H1 (cell line): ENCODE data around the gene NMNAT3. TPM values are rescaled to one million over a fixed set of nuclear protein-coding genes. Genes with fewer than 3 reads are reported as not detected.

ENCODE experiments used
- CTCF ChIA-PET: fragments of 300-600 bp; sonication (Branson Sonifier 250); formaldehyde crosslinking; loops from one replicate; lab custom pipeline; 2021; ENCODE audit not compliant: partially characterized antibody; lab: Charles Lee
- POLR2A ChIA-PET: fragments of 300-600 bp; sonication (Branson Sonifier 250); formaldehyde crosslinking; loops from one replicate; lab custom pipeline; 2021; ENCODE audit warnings: inconsistent platforms; ENCODE audit not compliant: partially characterized antibody; lab: Charles Lee
- DNase-seq, 2 experiments: peaks; one replicate each; pipeline versions ENCODE4 v3.0.0 to v3.0.0-alpha.2; 2010 to 2022; ENCODE audit warnings: low spot score in 2 of 2, low read depth in 1 of 2, mixed read lengths in 1 of 2
- FAIRE-seq: peaks from 2 replicates; lab custom pipeline; 2011; peaks lifted over from hg19 to GRCh38; lab: Jason Lieb, UNC
- H2AFZ ChIP-seq: 2 replicates; pipeline ENCODE4 v1.8.1; 2012; ENCODE audit warnings: low read length, inconsistent platforms
- H2AK5ac ChIP-seq: 2 replicates; pipeline ENCODE4 v1.6.1; 2013; ENCODE audit warnings: low read depth, low read length
- H2BK120ac ChIP-seq: replicated peaks from 2 replicates; pipeline ENCODE3; 2013; ENCODE audit warnings: low read depth, low read length, inconsistent platforms
- H2BK12ac ChIP-seq: 2 replicates; pipeline ENCODE4 v1.6.1; 2013; ENCODE audit warnings: low read depth, low read length
- H2BK15ac ChIP-seq: 2 replicates; pipeline ENCODE4 v1.6.1; 2013; ENCODE audit warnings: low read length
- H2BK20ac ChIP-seq: 2 replicates; pipeline ENCODE4 v1.6.1; 2013; ENCODE audit warnings: low read length
- H2BK5ac ChIP-seq: 2 replicates; pipeline ENCODE4 v1.6.1; 2013; ENCODE audit warnings: low read depth, low read length
- H3K14ac ChIP-seq: 2 replicates; pipeline ENCODE4 v1.6.1; 2013; ENCODE audit warnings: inconsistent platforms; ENCODE audit not compliant: insufficient read length
- H3K18ac ChIP-seq: 2 replicates; pipeline ENCODE4 v1.6.1; 2013; ENCODE audit warnings: low read length; ENCODE audit errors: extremely low read depth
- H3K23ac ChIP-seq: 2 replicates; pipeline ENCODE4 v1.6.1; 2013; ENCODE audit warnings: inconsistent platforms; ENCODE audit not compliant: insufficient read length
- H3K23me2 ChIP-seq: 2 replicates; pipeline ENCODE4 v1.6.1; 2013; ENCODE audit warnings: low read depth, low read length
- H3K27ac ChIP-seq: 2 replicates; pipeline ENCODE4 v1.6.1; 2011; ENCODE audit warnings: low read depth, low read length, inconsistent platforms
- H3K27me3 ChIP-seq, 4 experiments: replicated peaks in 1 of 4; 1 replicate in 1 of 4; 2 replicates in 3 of 4; pipeline versions ENCODE4 v1.6.1 to v1.8.1; 2011 to 2013; ENCODE audit warnings: low read length in 3 of 4, mild to moderate bottlenecking in 3 of 4, inconsistent platforms in 2 of 4, mixed read lengths in 2 of 4, moderate library complexity in 1 of 4; ENCODE audit not compliant: control insufficient read depth in 3 of 4, insufficient read depth in 3 of 4; ENCODE audit errors: extremely low read depth in 1 of 4
- H3K36me3 ChIP-seq, 4 experiments: 2 replicates each; pipeline versions ENCODE4 v1.6.1 to v1.8.1; 2011 to 2013; ENCODE audit warnings: mild to moderate bottlenecking in 4 of 4, low read length in 3 of 4, moderate library complexity in 2 of 4, control low read depth in 1 of 4, inconsistent platforms in 1 of 4; ENCODE audit not compliant: insufficient read depth in 4 of 4, control insufficient read depth in 2 of 4
- H3K4ac ChIP-seq: replicated peaks from 2 replicates; pipeline ENCODE3; 2013; ENCODE audit warnings: low read length, low read depth, mixed read lengths, inconsistent platforms; ENCODE audit not compliant: insufficient read length
- H3K4me1 ChIP-seq, 4 experiments: replicated peaks in 1 of 4; 1 replicate in 1 of 4; 2 replicates in 3 of 4; pipeline versions ENCODE4 v1.6.1 to v1.8.1; 2011 to 2013; ENCODE audit warnings: low read length in 3 of 4, inconsistent platforms in 2 of 4, mixed read lengths in 1 of 4; ENCODE audit not compliant: insufficient read depth in 4 of 4, control insufficient read depth in 3 of 4
- H3K4me2 ChIP-seq, 2 experiments: 2 replicates each; pipeline versions ENCODE4 v1.6.1 to v1.8.1; 2011 to 2013; ENCODE audit warnings: low read depth in 2 of 2, low read length in 2 of 2, control low read depth in 1 of 2, inconsistent platforms in 1 of 2, mild to moderate bottlenecking in 1 of 2; ENCODE audit not compliant: insufficient read depth in 1 of 2
- H3K4me3 ChIP-seq, 4 experiments: fragments of 200-600, 300-600 bp in 1 of 4; sonication (generic), shearing (Covaris generic), sonication (Bioruptor Twin) in 1 of 4; 2 replicates each; pipeline versions ENCODE4 v1.5.1 to v1.8.1; 2011 to 2016; ENCODE audit warnings: low read length in 4 of 4, low read depth in 3 of 4, control low read depth in 2 of 4, inconsistent platforms in 2 of 4, mild to moderate bottlenecking in 2 of 4, mixed read lengths in 1 of 4, moderate library complexity in 1 of 4; ENCODE audit not compliant: insufficient read depth in 2 of 4; ENCODE audit errors: extremely low read depth in 1 of 4
- H3K56ac ChIP-seq: replicated peaks from 2 replicates; pipeline ENCODE3; 2013; ENCODE audit warnings: low read depth, mild to moderate bottlenecking, mixed read lengths, low read length, inconsistent platforms; ENCODE audit not compliant: insufficient read length
- H3K79me1 ChIP-seq: 2 replicates; pipeline ENCODE4 v1.6.1; 2013; ENCODE audit warnings: low read depth, low read length, control low read depth
- H3K79me2 ChIP-seq, 2 experiments: 2 replicates each; pipeline versions ENCODE4 v1.6.1 to v1.8.1; 2012 to 2013; ENCODE audit warnings: low read length in 2 of 2, mild to moderate bottlenecking in 2 of 2, inconsistent platforms in 1 of 2; ENCODE audit not compliant: insufficient read depth in 2 of 2, control insufficient read depth in 1 of 2
- H3K9ac ChIP-seq, 4 experiments: replicated peaks in 1 of 4; 1 replicate in 1 of 4; 2 replicates in 3 of 4; pipeline versions ENCODE4 v1.6.1 to v1.8.1; 2011 to 2013; ENCODE audit warnings: low read depth in 3 of 4, low read length in 3 of 4, control low read depth in 2 of 4, mild to moderate bottlenecking in 2 of 4, moderate library complexity in 2 of 4, inconsistent platforms in 1 of 4; ENCODE audit errors: extremely low read depth in 1 of 4
- H3K9me3 ChIP-seq, 2 experiments: 2 replicates each; pipeline versions ENCODE4 v1.6.1 to v1.8.1; 2012 to 2013; ENCODE audit warnings: mild to moderate bottlenecking in 2 of 2, moderate library complexity in 2 of 2, control low read depth in 1 of 2, inconsistent platforms in 1 of 2, low read depth in 1 of 2, low read length in 1 of 2, mixed read lengths in 1 of 2; ENCODE audit not compliant: insufficient read depth in 2 of 2
- H4K20me1 ChIP-seq, 2 experiments: replicated peaks in 1 of 2; 2 replicates each; pipeline versions ENCODE3 to v1.8.1; 2011 to 2013; ENCODE audit warnings: inconsistent platforms in 2 of 2, low read length in 2 of 2, mild to moderate bottlenecking in 1 of 2; ENCODE audit not compliant: insufficient read depth in 2 of 2, control insufficient read depth in 1 of 2
- H4K5ac ChIP-seq: 2 replicates; pipeline ENCODE4 v1.6.1; 2013; ENCODE audit warnings: low read length, low read depth, mixed read lengths, inconsistent platforms; ENCODE audit not compliant: insufficient read length
- H4K8ac ChIP-seq: 2 replicates; pipeline ENCODE4 v1.8.0; 2013; ENCODE audit warnings: mild to moderate bottlenecking, moderate library complexity, low read length, inconsistent platforms; ENCODE audit not compliant: insufficient read depth; ENCODE audit errors: extremely low read depth
- H4K91ac ChIP-seq: replicated peaks from 2 replicates; pipeline ENCODE3; 2013; ENCODE audit warnings: low read length, mixed read lengths, inconsistent platforms; ENCODE audit not compliant: insufficient read length
- GTF2F1 ChIP-seq: IDR thresholded peaks from 2 replicates; pipeline ENCODE4 v1.6.1; 2012; ENCODE audit warnings: low read depth, low read length, improper control_type of control experiment, borderline replicate concordance
- PHF8 ChIP-seq: fragments of 200-600 bp; sonication (generic); conservative IDR thresholded peaks from 2 replicates; pipeline ENCODE4 v1.7.1; 2012; ENCODE audit warnings: low read depth, mild to moderate bottlenecking, inconsistent platforms, low read length, moderate library complexity
- polyA plus RNA-seq, 7 experiments: library from polyadenylated mRNA; depleted of rRNA in 3 of 7; stranded (reverse) in 5 of 7; unstranded in 2 of 7; fragments of >200 nt in 5 of 7; fragments of 200-250 nt in 2 of 7; gene quantifications; 1 replicate in 5 of 7; 2 replicates in 1 of 7; 4 replicates in 1 of 7; pipeline versions ENCODE4 v1.2.1 to v1.2.3, GENCODE V29; 2011 to 2013; ENCODE audit warnings: missing spikeins in 2 of 7, mixed read lengths in 2 of 7
- total RNA-seq: library from RNA; stranded (reverse); fragmentation: NEBNext Ultra II Directional; extraction: Animal tissue kit (Norgen Biotek cat#: 25700); gene quantifications from 2 replicates; pipeline ENCODE4 v1.2.1, GENCODE V29; 2021

The NMNAT3 gene
- total and polyA plus RNA-seq, 2 of the 8 experiments (the other 6 are each of a cell fraction or from before 2014, with no cell fraction given) = 4.2 to 4.3 TPM

GRCh38 chr3:139554628-139555027 lies 123.1 kb downstream of the NMNAT3 start:
- no peak overlapping the region for H3K4me2 ChIP-seq
- H3K79me1 ChIP-seq = no peaks in the 10 kb centered on the region
- no peak overlapping the region for H3K18ac ChIP-seq
- no peak overlapping the region for H2BK5ac ChIP-seq
- H3K9me3 ChIP-seq = no peaks in the 10 kb centered on the region
- no peak overlapping the region for H3K56ac ChIP-seq
- H4K5ac ChIP-seq = no peak overlapping the region
- no peak overlapping the region for H3K23ac ChIP-seq
- H3K4ac ChIP-seq = no peak overlapping the region
- H2BK12ac ChIP-seq = no peak overlapping the region
- H3K79me2 ChIP-seq = no peaks in the 10 kb centered on the region
- TF ChIP-seq GTF2F1 (no peak), PHF8 (no peak)
- H4K91ac ChIP-seq = no peak overlapping the region
- no peak for FAIRE-seq
- no peak overlapping the region for H2BK20ac ChIP-seq
- no peaks in the 10 kb centered on the region; a peak in 1 of 7 replicates for H3K27me3 ChIP-seq
- no peak overlapping the region for H2AFZ ChIP-seq
- no peak overlapping the region for H2BK120ac ChIP-seq
- DNase-seq = no peak
- H3K9ac ChIP-seq = no peak overlapping the region
- no peaks in the 10 kb centered on the region for H3K23me2 ChIP-seq
- no peak overlapping the region for H3K27ac ChIP-seq
- no peaks in the 10 kb centered on the region for H3K36me3 ChIP-seq
- CTCF ChIA-PET = interaction anchor here (0.7 to 2.5 kb wide), 3 partner anchors 33 to 937 kb away, joined by 3 to 19 read pairs (median 3); no protein-coding TSS in a partner anchor
- no peak overlapping the region for H3K4me3 ChIP-seq
- POLR2A ChIA-PET = no interaction called here
- peaks cover 0 to under 1% (median 0%) of the 10 kb centered on the region in 4 experiments; a peak in 1 of 7 replicates for H3K4me1 ChIP-seq
- no peak overlapping the region for H2BK15ac ChIP-seq
- no peak overlapping the region for H2AK5ac ChIP-seq
- no peaks in the 10 kb centered on the region for H4K20me1 ChIP-seq
- no peak overlapping the region for H4K8ac ChIP-seq
- no peak overlapping the region for H3K14ac ChIP-seq
